GM21529 (cell line): ENCODE data around the gene RAB6B.

ENCODE experiments used
- ATAC-seq: cut with Tn5 transposase; IDR thresholded peaks from one replicate; pipeline ENCODE4 v1.9.1; 2021; ENCODE audit not compliant: unreplicated experiment

RAB6B gene

DNA sequence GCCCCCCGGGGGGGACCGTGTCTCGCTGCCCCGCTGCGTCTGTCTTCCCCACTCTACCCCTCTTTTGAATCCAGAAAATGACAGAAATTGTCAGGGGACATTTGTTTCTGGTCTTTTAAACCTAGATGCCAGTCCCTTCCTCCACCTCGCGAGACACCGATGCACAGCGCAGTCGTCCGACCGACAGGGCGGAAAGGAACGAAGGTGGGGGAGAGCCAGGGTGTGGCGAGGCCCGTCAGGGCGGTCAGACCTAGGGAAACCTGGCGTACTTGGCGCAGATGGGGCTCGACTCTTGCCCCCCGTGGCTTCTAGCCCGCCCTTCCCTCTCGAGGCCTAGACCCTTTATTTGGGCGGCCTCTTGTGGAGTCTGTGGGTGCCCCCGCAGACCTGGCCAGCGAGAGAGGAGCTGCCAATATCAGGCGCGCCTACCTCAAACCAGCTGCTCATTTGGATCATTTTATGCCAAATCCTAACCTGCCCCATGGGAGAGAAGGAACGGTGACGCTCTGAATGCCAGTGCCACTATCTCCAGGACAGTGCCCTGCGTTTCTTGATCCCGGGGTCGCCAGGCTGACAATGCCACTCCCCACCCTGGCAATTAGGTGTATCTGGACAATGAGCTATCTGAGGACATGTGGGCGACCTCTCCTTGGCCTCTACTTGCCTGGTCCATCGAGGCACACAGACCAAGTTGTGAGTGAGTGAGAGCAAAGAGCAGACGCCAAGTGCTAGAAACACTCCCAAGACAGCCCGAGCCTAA, 500 bp upstream of the RAB6B start:
- ATAC-seq, result no peak

DNA sequence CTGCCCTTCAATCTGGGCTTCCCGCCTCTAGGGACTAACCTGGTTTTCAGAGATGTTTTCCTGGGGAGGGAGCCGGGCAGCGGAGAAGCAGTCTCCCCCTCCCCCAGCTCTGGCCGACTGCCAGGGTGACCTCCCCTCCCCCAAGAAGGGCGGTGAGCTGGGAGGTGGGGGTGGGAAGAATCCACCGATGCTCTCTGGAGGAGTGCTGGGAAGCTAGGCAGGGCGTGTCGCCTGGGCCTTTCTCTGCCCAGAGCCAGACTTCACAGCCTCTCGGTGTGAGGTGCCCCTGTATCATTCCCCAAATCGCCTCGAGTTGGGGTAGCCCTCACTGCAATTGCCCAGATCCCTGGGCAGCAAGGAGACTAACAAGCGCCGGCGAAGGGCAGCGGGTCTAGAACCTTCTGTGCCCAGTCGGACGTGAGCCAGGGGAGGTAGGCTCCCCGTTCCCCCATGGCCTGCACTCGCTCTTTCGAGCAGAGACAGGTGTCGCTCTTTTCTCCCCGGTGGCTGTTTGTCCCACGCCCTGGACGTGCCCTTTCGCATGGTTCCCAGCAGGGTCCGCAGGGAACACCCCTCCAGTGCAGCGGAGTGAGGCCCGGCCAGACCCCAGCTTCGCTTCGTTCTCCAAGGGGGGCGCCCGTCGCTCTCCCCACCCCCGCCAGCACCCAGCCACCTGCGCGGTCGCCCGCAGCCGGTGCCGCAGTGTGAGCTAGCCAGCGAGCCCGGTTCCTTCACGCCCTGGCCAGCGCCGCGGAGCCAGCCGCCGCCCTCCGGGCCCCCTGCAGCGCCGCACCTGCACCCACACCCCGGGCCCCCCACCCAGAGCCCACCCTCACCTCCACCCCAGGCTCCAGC, 1.1 kb downstream of the RAB6B start:
- ATAC-seq, result no peak

DNA sequence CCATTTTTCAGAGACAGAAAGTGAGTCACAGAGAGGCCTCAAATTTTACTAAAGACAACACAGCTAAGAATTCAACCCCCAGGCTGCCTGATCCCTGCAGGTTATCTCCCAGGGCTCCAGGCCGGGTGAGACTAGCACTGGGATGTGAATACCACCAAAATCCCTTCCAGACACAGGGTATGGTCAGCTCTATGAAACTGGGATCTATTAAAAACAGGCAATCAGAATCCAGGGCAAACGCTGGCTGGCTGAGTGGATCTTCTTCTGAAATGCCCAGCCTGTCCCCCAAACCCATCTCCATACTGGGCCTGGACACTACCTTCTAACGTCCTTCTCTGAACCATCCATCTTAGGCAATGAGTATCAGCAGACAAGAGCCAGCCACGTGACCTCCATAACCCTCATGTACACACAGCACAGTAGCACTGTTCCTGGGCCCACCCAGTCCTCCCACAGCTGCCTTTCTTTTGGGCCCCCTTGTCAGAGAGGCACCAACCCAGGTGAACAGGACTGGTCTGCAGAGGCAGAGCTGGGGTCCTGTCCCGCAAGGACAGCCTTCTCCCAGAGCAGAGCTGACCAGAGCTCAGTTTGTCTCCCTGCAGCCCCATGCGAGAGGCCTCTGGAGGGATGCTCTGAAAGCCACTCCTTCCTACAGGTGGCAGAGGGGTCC, 1.9 kb downstream of the RAB6B start:
- ATAC-seq, result no peak

DNA sequence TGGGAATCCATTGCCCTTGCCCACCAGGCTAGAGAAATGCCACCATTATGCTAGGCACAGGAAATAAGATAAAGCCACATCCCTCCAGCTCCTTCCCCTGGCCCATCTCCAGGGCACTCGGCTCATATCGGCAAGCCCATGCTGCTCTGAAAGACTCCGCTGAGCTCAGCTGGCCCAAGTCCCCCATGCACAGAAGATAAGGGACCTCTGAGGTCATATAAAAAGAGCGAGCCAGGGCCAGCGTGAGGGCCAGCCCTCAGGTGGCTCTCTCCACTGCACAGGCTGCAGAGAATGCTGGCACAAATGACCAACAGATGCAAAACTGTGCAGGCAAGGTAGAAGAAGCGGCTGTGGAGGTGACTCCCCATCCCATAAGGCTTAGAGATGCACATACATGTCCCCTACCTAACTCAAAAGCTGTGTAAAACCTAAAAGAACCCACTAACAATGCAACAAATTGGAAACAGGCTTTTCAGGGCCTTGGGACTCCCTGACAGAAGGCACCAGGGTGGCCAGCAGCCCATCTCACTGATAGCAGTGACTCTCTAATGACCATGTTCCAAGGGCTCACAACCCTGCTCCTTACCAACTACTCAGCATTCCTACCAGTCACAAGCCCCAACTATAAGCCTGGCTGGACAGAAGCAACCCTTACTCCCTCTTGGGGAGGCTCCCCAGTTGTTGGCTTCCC, 3.0 kb downstream of the RAB6B start:
- ATAC-seq, result no peak

DNA sequence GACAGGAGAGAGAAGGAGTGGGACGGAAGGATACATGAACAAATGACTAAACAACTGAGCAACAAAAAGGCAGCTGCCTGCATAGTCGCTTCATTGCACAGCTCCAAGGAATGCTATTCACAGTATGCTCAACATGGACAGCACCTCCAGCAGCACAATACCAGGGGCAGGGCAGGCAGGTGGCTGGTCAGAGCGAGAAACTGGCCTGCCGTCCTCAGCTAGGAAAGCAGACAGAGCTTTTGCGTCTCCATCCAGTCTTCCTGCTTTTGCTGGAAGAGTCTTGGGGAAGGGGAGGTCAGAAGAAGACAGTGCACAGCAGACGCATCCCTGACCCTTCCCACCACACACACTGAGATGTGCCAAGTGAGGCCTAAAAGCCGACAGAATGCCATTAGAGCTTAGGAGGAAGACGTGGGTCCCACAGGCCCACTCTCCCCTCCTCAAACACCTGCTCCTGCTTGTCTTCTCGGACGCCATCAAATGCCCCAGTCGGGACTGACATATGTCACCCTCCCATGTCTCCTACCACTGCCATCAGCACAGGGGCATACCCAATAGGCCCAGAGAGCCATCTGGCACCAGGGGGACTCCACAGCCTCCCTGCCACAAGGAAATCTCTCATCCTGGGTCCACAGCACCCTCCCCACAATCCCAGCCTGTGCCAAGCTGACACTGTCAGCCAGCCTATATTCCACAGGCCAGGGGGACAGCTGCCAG, 3.9 kb downstream of the RAB6B start:
- ATAC-seq, result no peak

DNA sequence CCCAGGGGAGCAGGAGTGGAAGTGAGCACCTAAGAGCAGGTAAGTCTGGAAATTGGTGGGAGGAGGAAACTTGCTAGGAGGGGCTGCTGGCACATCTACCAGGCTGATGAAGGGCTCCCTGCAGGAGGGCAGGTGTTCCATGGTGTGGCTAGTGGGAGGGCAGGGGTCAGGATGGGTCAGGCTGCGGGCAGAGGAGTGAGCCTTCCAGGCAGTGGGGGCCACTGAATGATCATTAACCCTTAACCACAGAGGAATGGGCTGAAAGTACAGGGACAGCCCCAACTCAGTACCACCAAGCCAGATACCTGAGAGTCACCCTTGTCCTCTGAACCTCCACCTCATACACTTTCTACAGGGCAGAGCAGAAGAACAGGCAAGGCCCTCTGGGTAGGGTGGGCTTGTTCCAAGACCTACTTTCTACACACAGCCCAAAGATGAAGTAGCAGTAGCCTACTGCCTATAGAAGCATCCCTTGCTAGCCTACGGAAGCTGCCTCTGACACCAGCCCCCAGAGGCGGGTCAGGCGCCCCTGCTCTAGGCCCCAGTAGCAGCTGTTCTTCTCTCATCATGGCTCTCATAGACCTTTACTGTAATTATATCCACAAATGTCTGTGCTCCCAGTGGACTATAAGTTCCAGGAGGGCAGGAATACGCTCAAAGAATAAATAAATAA, 4.6 kb downstream of the RAB6B start:
- no peak for ATAC-seq

DNA sequence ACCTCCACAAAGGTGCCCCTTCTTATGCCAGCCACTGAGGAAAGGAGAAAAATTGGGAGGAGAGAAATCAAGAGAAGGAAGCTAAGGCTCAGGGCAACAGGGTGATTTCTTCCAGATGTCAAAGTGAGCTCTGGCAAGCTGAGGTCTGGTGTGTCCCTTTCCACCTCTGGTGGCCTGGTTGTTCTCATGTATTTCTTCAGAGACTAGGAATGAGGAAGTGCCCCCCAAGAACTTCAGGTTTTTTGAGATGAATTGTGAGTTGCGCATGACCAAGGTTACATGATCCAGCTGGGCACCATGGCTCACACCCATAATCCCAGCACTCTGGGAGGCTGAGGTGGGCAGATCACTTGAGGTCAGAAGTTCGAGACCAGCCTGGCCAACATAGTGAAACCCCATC, 5.6 kb downstream of the RAB6B start:
- ATAC-seq, result no peak

DNA sequence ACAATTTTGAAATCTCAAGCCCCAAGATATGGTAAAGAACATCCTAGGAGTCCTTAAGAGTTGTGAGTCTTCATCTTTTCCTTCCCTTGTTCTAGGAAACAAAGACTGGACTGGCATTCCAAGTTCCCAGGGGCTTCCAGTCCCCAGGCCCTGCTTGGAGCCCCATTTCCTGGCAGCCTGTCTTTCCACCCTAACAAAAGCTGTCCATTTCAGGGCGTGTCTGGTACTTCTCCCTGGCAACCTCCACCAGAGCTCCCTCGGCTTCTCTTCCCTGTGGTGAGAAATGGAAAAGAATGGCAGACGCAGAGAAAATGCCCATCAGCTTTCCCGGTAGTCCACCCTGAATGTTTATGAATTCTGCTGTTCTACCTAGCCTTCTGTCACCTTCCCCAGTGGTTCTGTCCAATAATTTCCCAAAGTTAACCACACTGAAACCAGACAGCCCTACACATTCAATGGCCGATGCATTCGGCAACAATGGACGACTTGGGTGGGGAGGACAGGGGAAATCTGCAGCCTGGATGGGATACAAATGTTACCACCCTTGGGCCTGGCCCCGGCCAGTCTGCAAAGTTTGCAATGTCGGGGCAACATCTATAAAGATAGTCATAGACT, 6.8 kb downstream of the RAB6B start:
- ATAC-seq, result no peak

DNA sequence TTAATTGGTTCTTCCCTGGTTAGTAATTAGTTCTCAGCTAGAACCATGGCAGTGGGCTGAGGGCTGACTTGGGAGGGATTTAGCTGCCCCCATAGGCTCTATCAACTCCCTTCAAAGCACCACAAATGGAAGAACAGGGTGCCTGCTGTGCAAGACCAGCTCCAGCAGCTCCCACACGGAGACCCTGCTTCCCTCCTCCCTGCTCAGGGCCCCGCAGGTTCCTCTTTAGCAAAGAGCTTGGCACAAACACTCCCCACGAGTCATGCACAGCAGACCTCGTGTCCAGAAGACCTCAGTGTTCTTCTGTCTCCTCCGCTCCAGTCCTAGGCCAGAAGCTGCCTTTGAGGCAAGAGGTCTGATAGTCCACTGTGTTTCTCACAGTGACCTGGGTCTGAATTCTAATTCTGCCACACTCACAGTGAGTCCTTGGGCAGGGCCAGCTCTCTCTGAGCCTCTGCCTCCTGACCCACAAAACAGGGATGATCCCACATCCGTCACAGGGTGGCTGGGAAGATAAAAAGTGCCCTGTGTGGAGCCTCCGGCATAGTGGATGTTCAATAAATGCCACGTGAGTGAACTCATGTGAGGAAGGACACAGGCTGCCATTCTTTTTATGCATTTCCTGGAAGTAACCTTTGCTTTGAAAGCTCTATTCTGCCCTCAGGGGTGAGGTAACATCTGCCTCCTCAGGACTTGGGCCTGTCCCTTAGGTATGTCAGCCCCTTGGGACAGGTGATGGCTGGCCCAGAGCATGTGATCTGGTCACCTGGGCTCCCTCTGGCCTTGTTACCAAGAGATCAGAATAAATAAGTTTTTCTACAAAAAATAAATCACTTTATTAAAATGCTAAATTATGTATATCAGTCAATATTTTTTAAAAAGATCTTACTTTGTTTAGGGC, 7.6 kb downstream of the RAB6B start:
- ATAC-seq, result no peak

DNA sequence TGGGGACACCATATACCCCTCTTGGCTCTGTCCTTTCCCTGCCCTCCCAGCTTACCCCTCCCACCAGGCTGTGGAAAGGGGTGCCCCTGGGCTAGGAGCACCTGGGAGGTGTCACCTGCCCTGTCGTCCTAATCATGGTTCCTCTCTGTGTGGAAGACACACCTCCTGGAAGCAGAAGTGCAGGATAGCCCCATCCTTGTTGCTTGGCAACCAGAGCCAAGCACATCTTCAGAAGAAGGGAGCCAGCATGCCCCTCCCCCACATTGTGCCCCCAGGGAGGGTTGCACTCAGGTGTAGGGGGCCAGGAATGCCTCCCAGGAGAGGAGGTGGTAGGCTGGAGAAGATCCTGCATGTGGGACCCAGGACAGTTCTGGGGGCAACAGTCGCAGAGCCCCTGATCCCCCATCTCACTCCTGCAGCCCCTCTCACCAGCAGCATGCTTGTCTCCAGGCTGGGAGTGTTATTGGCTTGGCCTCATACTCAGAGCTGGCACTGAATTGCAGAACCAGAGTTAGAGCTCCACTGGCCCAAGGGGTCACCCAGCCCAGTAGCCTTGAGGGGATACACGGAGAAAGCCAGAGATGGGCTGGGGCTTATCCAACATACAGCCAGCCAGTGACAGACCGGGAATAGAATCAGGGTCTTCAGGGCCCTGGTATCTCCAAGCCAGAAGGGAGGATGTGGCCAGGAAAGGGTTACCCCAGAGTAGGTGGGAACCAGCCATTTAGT, 8.4 kb downstream of the RAB6B start:
- no peak for ATAC-seq

DNA sequence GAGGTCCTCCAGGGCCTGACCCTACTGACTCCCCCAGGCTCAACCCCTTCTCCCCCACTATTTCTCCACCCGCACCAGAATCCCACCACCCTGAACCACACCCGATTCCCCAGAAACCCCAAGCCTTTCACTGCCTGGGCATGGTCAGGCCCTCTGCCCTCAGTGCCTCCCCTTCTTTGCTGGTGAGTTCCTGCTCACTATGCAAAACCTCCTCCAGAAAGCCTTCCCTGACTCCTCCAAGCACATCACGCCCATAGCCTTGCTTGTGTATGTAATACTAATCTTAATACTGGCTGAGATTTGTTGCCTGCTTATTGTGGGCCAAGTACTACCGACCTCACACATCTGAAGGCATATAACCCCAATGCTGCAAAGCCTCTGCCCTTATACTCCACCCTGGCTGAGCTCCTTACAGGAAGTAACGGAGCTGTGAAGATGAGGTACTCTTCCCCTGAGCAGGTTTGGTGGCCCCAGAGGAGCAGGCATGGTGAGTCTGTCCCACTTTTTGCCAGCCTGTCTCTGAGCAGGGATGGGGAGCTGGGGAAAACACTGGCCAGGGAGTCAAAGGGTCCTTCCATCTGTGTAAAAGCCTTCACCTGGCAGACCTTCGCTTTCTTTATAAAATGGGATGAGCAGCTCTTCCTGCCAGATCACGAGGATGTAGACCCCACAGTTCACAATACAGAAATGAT, 9.5 kb downstream of the RAB6B start:
- no peak for ATAC-seq

DNA sequence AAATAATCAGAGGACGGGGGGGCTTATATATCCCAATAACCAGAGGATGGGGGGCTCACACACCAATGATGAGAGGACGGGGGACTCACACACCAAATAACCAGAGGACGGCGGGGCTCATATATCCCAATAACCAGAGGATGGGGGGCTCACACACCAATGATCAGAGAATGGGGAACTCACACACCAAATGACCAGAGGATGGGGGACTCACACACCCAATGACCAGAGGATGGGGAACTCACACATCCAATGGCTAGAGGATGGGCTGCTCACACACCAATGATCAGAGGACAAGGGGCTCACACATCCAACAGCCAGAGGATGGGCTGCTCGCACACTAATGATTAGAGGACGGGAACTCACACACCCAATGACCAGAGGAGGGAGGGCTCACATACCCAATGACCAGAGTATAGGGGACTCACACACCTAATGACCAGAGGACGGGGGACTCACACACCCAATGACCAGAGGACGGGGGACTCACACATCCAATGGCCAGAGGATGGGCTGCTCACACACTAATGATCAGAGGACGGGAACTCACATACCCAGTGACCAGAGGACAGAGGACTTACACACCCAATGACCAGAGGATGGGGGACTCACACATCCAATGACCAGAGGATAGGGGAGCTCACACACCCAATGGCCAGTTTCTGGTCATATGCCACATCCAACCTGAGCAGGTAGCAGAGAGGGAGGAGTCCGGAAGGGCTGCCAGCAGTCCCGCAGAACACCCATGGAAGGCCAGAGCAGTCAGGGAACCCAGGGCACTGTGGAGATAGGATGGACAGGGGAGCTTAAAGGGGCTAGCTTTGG, 10.6 kb downstream of the RAB6B start:
- no peak for ATAC-seq

DNA sequence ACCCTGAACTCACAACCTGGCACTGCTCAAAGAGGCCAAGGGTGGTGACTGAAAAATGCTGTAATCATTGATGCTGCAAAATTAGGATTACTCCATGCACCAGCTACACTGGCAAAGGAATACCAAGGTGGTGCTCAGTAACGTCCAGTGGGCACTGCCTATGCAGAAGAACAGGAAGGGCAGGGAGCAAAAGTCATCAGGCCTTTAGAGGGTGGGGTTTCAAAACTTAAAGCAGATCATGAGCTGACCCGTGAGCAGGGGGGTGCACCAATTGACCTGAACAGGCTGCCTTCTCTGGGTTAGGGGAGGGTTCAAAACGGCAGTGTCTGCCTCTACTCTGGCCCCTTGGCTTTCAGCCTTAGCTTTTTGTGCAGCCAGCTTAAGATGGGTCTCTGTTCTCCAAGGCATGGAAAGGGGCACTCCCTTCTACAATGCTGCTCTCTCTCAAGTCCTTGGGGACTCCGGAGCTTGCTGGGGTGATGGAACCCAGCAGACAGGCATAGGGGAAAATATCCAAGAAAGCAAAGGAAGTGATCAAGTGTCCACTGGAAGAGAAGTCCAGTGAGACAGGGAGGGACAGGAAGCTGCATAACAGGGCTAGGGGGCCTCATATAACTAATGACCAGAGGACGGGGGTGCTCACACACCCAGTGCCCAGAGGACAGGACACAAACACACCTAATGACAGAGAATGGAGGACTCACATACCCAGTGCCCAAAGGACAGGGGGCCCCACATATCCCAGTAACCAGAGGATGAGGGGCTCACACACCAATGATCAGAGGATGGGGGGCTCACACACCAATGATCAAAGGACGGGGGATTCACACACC, 11.4 kb downstream of the RAB6B start:
- ATAC-seq, result no peak

DNA sequence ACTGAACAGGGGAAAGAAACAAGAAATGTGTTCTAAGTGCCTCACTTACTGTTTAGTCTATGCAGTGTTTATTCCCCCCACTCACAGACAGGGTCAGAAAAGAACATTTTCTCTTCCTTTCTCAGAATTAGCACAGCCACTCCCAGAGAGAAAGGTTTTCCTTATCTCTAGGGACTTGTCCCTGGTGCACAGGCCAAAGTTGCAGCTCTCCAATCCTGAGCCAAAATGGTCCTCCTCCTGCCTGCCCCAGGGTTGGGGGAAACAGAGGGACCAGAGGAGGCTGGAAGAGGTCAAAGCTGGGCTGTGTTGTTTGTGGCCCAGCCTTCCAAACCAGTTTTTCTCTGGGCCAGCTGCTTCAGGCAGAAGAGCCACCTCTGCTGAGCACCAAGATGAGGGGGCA, 12.0 kb downstream of the RAB6B start:
- ATAC-seq, result no peak

DNA sequence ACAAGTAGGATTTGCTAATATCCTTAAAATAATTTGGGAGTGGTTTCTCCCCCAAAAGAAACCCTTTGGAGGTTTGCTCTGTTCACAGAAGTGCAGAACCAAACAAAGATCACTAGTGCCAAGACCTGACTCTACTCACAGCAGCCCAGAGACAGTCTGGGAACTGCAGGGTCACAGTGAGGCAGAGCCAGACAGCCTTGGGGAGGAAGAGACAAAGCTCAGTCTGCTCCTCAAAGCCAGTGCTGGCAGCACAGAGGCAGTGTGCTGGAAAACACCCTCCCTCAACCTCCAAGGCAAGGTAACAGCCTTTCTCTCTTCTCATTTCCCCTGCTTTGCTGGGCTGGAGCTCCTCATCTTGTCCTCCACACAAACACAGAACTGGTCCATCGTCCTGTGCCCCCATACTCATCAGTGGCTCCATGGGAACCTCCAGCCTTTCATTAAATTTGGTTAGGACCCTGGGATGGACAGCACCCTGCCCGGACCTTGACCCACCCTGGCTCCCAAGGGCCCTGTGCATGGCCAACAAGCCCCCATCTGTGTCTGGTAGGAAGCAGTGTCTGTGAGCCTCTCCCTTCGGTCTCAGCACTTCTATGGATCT, 12.6 kb downstream of the RAB6B start:
- ATAC-seq, result no peak
